Breast epithelium (tissue), 4 donors: Measurements from ENCODE around the gene TMSB4X. TPM values are rescaled to one million over a fixed set of nuclear protein-coding genes. Genes with fewer than 3 reads are reported as not detected.
A peak's percentile ranks its signal among the peaks of the same experiment; 100 is the strongest.

Experiments used
- DNase-seq, 2 donors: peaks; one replicate each; pipeline ENCODE4 v3.0.0-alpha.2; 2019; ENCODE audit warnings: low spot score in 2 of 2
- H3K27ac ChIP-seq, 2 donors: fragments of 200-600 bp; sonication (generic) in 1 of 2; one replicate each; pipeline ENCODE4 v1.5.1; 2016 to 2019; ENCODE audit warnings: mild to moderate bottlenecking in 1 of 2
- H3K27me3 ChIP-seq, 2 donors: fragments of 200-600 bp; sonication (generic) in 1 of 2; one replicate each; pipeline versions ENCODE4 v1.5.1 to v1.6.0; 2017 to 2019; ENCODE audit warnings: control low read depth in 1 of 2, mild to moderate bottlenecking in 1 of 2
- H3K36me3 ChIP-seq: fragments of 200-600 bp; one replicate; pipeline ENCODE4 v1.5.1; 2019
- H3K4me1 ChIP-seq, 2 donors: fragments of 200-600 bp; sonication (generic); one replicate each; pipeline ENCODE4 v1.5.1; 2016 to 2019; ENCODE audit warnings: control low read depth in 1 of 2
- H3K4me3 ChIP-seq, 3 donors: fragments of 200-600 bp; sonication (generic); 1 replicate in 2 of 3; 2 replicates in 1 of 3; pipeline ENCODE4 v1.5.1; 2016 to 2019; ENCODE audit warnings: mild to moderate bottlenecking in 3 of 3, moderate library complexity in 2 of 3
- H3K9me3 ChIP-seq, 2 donors: fragments of 200-600 bp; sonication (generic) in 1 of 2; one replicate each; pipeline ENCODE4 v1.5.1; 2016 to 2019; ENCODE audit warnings: control low read depth in 1 of 2
- CTCF ChIP-seq, 3 donors: fragments of 450-650 bp; IDR thresholded peaks; one replicate each; pipeline ENCODE4 v1.5.1; 2016 to 2017; ENCODE audit warnings: antibody characterized with exemption in 3 of 3, mild to moderate bottlenecking in 3 of 3, moderate library complexity in 3 of 3
- POLR2A ChIP-seq: fragments of 450-650 bp; IDR thresholded peaks from one replicate; pipeline ENCODE4 v1.6.1; 2016; ENCODE audit warnings: antibody characterized with exemption, mild to moderate bottlenecking, moderate library complexity
- POLR2AphosphoS5 ChIP-seq, 3 donors: sonication (generic); formaldehyde crosslinking; IDR thresholded peaks; one replicate each; pipeline ENCODE4 v1.6.1; 2017; ENCODE audit warnings: antibody characterized with exemption in 3 of 3
- intact Hi-C: fragments of 100-400 bp; cut with DNase I; formaldehyde crosslinking; loops from one replicate; pipeline ENCODE4 v1.15.1; 2023; ENCODE audit warnings: low total_unique reads
- total RNA-seq, 3 donors: library from RNA; depleted of rRNA; stranded (reverse); fragments of >200 nt; gene quantifications; one replicate each; pipeline ENCODE4 v1.1.0, GENCODE V29; 2016

Gene TMSB4X
- total RNA-seq, 3 donors from 2014 or later, result 1,496 to 5,389 (median 3,453) TPM

GRCh38 chrX:12951595-12951975 is 23.3 kb upstream of the TMSB4X start:
- intact Hi-C loops, result no loop called here
- TF ChIP-seq POLR2A (no peak), POLR2AphosphoS5 (IDR thresholded peaks at IDR 0.05) (no peak), CTCF (IDR thresholded peaks at IDR 0.05) (no peak)
- Histone ChIP-seq H3K9me3 (no peaks in the 10 kb centered on the region), H3K4me3 (no peak overlapping the region), H3K36me3 (no peaks in the 10 kb centered on the region), H3K4me1 (no peaks in the 10 kb centered on the region), H3K27me3 (peaks cover 0 to 23% of the 10 kb centered on the region in 2 donors), H3K27ac (no peak overlapping the region)
- DNase-seq, result no peak

GRCh38 chrX:12953420-12953819 is 21.5 kb upstream of the TMSB4X start:
- no peaks in the 10 kb centered on the region for H3K4me1 ChIP-seq
- TF ChIP-seq CTCF (IDR thresholded peaks at IDR 0.05) (no peak), POLR2AphosphoS5 (IDR thresholded peaks at IDR 0.05) (no peak), POLR2A (no peak)
- no peaks in the 10 kb centered on the region for H3K9me3 ChIP-seq
- intact Hi-C loops, result no loop called here
- no peak overlapping the region for H3K4me3 ChIP-seq
- no peaks in the 10 kb centered on the region for H3K36me3 ChIP-seq
- H3K27ac ChIP-seq, result no peak overlapping the region
- DNase-seq, result no peak
- H3K27me3 ChIP-seq, result peaks cover 0 to 23% of the 10 kb centered on the region in 2 donors

- TF ChIP-seq CTCF (IDR thresholded peaks at IDR 0.05) (no peak), POLR2A (no peak), POLR2AphosphoS5 (IDR thresholded peaks at IDR 0.05) (no peak)
- Histone ChIP-seq H3K36me3 (no peaks in the 10 kb centered on the region), H3K4me3 (no peak overlapping the region), H3K27ac (no peak overlapping the region), H3K4me1 (no peaks in the 10 kb centered on the region), H3K9me3 (no peaks in the 10 kb centered on the region), H3K27me3 (peaks cover 0 to 23% of the 10 kb centered on the region in 2 donors)
- no peak for DNase-seq
- intact Hi-C loops, result no loop called here
These were observed 20.5 kb upstream of the TMSB4X start for GRCh38 chrX:12954376-12954775.

- H3K4me1 ChIP-seq, result no peaks in the 10 kb centered on the region
- TF ChIP-seq POLR2AphosphoS5 (IDR thresholded peaks at IDR 0.05), result no peak
- no peak for TF ChIP-seq POLR2A
- no peak for TF ChIP-seq CTCF (IDR thresholded peaks at IDR 0.05)
- H3K27me3 ChIP-seq, result peaks cover 0 to 20% of the 10 kb centered on the region in 2 donors
- no peak overlapping the region for H3K4me3 ChIP-seq
- no peak overlapping the region for H3K27ac ChIP-seq
- DNase-seq, result no peak
- H3K36me3 ChIP-seq, result no peaks in the 10 kb centered on the region
- no peaks in the 10 kb centered on the region for H3K9me3 ChIP-seq
- intact Hi-C loops, result no loop called here
These were observed 19.9 kb upstream of the TMSB4X start for GRCh38 chrX:12954981-12955380.

- H3K4me1 ChIP-seq, result no peaks in the 10 kb centered on the region
- intact Hi-C loops, result no loop called here
- H3K36me3 ChIP-seq, result no peaks in the 10 kb centered on the region
- no peak for TF ChIP-seq POLR2AphosphoS5 (IDR thresholded peaks at IDR 0.05)
- peaks cover 0 to 12% of the 10 kb centered on the region in 2 donors for H3K27me3 ChIP-seq
- no peak for DNase-seq
- H3K4me3 ChIP-seq, result peak overlapping the region in 1 of 3 donors; percentile 19
- peak overlapping the region; percentile 30 to 68 for H3K27ac ChIP-seq
- H3K9me3 ChIP-seq, result no peaks in the 10 kb centered on the region
These were observed 18.8 kb upstream of the TMSB4X start for GRCh38 chrX:12955882-12956703.
